ENCODE results near the gene ZNF277.

DNA sequence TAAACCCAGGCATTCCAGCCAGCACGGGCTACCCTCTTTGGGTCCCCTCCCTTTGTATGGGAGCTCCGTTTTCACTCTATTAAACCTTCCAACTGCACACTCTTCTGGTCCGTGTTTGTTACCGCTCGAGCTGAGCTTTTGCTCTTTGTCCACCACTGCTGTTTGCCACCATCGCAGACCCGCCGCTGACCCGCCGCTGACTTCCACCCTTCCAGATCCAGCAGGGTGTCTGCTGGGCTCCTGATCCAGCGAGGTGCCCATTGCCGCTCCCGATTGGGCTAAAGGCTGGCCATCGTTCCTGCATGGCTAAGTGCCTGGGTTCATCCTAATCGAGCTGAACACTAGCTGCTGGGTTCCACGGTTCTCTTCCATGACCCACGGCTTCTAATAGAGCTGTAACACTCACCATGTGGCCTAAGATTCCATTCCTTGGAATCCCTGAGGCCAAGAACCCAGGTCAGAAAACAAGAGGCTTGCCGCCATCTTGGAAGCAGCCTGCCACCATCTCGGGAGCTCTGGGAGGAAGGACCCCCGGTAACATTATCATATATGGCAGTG, 14.5 kb downstream of the ZNF277 start:
- TF ChIP-seq CTCF (conservative IDR thresholded peaks at IDR 0.05) = no peak
- TF ChIP-seq EZH2 (IDR thresholded peaks at IDR 0.05; ENCODE audit: low read depth) = no peak
